PC-3 (cell line): ENCODE data around the gene SNRNP35. TPM values are rescaled to one million over a fixed set of nuclear protein-coding genes. Genes with fewer than 3 reads are reported as not detected.
"Not testable (repeated sequence)": the region's sequence is repeated elsewhere in the genome, so short reads cannot be mapped to it uniquely, and the experiment has no call there.

ENCODE experiments used
- ATAC-seq: fragments of 200-7000 bp; cut with Tn5 transposase; 2 replicates; pipeline ENCODE4 v1.9.1; 2020; ENCODE audit warnings: mild to moderate bottlenecking, moderate library complexity
- BruUV-seq: library from RNA; stranded (reverse); fragments of 400-500 nt; replicated peaks from 2 replicates; lab custom pipeline; 2021; lab: Mats Ljungman, UMichigan
- CTCF ChIA-PET: fragments of 300-600 bp; sonication (Branson Sonifier 250); formaldehyde crosslinking; loops from one replicate; lab custom pipeline; 2022; ENCODE audit warnings: antibody characterized with exemption; lab: Charles Lee
- POLR2A ChIA-PET: fragments of 300-600 bp; sonication (Branson Sonifier 250); formaldehyde crosslinking; loops from one replicate; lab custom pipeline; 2022; ENCODE audit warnings: antibody characterized with exemption; ENCODE audit not compliant: unreplicated experiment; lab: Charles Lee
- DNase-seq: peaks from one replicate; pipeline ENCODE4 v3.0.0-alpha.2; 2015
- H2AFZ ChIP-seq: fragments of 300-600 bp; sonication (generic); 2 replicates; pipeline ENCODE4 v1.6.0; 2016; ENCODE audit warnings: antibody characterized with exemption, low read length
- H3F3A ChIP-seq: fragments of 300-600 bp; sonication (generic); one replicate; pipeline ENCODE4 v1.6.0; 2017; ENCODE audit warnings: antibody characterized with exemption, low read length, control low read depth, mild to moderate bottlenecking; ENCODE audit not compliant: unreplicated experiment
- H3K27ac ChIP-seq: fragments of 300-600 bp; sonication (generic); 2 replicates; pipeline ENCODE4 v1.5.1; 2016; ENCODE audit warnings: mild to moderate bottlenecking, low read length
- H3K27me3 ChIP-seq: fragments of 300-600 bp; sonication (generic); 2 replicates; pipeline ENCODE4 v1.6.1; 2016; ENCODE audit warnings: low read length, mixed read lengths
- H3K36me3 ChIP-seq: fragments of 300-600 bp; sonication (generic); 2 replicates; pipeline ENCODE4 v1.6.1; 2016; ENCODE audit warnings: low read depth, mixed run types, low read length, mixed read lengths
- H3K4me1 ChIP-seq: fragments of 300-600 bp; sonication (generic); 2 replicates; pipeline ENCODE4 v1.5.1; 2016; ENCODE audit warnings: low read length; ENCODE audit not compliant: insufficient read depth
- H3K4me2 ChIP-seq: fragments of 300-600 bp; sonication (generic); 2 replicates; pipeline ENCODE4 v1.6.0; 2016; ENCODE audit warnings: low read length
- H3K4me3 ChIP-seq: fragments of 300-600 bp; sonication (generic); 2 replicates; pipeline ENCODE4 v1.5.1; 2016; ENCODE audit warnings: mild to moderate bottlenecking, low read length, mixed read lengths
- H3K79me2 ChIP-seq: fragments of 300-600 bp; sonication (generic); 2 replicates; pipeline ENCODE4 v1.6.1; 2017; ENCODE audit warnings: low read length, mixed read lengths
- H3K9ac ChIP-seq: fragments of 300-600 bp; sonication (generic); 2 replicates; pipeline ENCODE4 v1.6.0; 2016; ENCODE audit warnings: mild to moderate bottlenecking, low read length
- H3K9me2 ChIP-seq: fragments of 300-600 bp; sonication (generic); replicated peaks from 2 replicates; pipeline ENCODE4 v1.6.1; 2016; ENCODE audit warnings: mixed run types, low read length, mixed read lengths
- H3K9me3 ChIP-seq: fragments of 300-600 bp; sonication (generic); 2 replicates; pipeline ENCODE4 v1.6.1; 2016; ENCODE audit warnings: low read length, mixed read lengths
- H4K20me1 ChIP-seq: fragments of 300-600 bp; sonication (generic); 2 replicates; pipeline ENCODE4 v1.6.1; 2016; ENCODE audit warnings: low read length, mixed read lengths
- CTCF ChIP-seq: fragments of 300-600 bp; sonication (generic); conservative IDR thresholded peaks from 2 replicates; pipeline ENCODE4 v1.5.1; 2017; ENCODE audit warnings: antibody characterized with exemption, low read depth, mild to moderate bottlenecking, low read length
- EZH2 ChIP-seq: fragments of 300-600 bp; sonication (generic); IDR thresholded peaks from one replicate; pipeline ENCODE4 v1.6.1; 2017; ENCODE audit warnings: antibody characterized with exemption, mild to moderate bottlenecking, low read length; ENCODE audit not compliant: unreplicated experiment
- EZH2phosphoT487 ChIP-seq: fragments of 300-600 bp; sonication (generic); IDR thresholded peaks from 2 replicates; pipeline ENCODE4 v1.6.1; 2018; ENCODE audit warnings: mild to moderate bottlenecking, antibody characterized with exemption, low read length, borderline replicate concordance
- intact Hi-C: fragments of 100-400 bp; cut with micrococcal nuclease; formaldehyde crosslinking; loops from 2 replicates; pipeline ENCODE4 v1.9.0; 2023
- total RNA-seq: library from RNA; depleted of rRNA; stranded (reverse); fragments of >200 nt; gene quantifications from 2 replicates; pipeline ENCODE4 v1.2.3, GENCODE V29; 2014

The SNRNP35 gene
- total RNA-seq, 1 experiment from 2014 or later = 15.9 TPM

GRCh38 chr12:123421314-123421713, 36.6 kb upstream of the SNRNP35 start:
- H3K9me3 ChIP-seq = no peaks in the 10 kb centered on the region
- no peak for ATAC-seq
- TF ChIP-seq EZH2 (no peak), EZH2phosphoT487 (no peak), CTCF (no peak)
- H3K4me3 ChIP-seq = no peak overlapping the region
- no peaks in the 10 kb centered on the region for H3K9me2 ChIP-seq
- no peaks in the 10 kb centered on the region for H3F3A ChIP-seq
- intact Hi-C loops = no loop called here
- no peak overlapping the region for H3K27ac ChIP-seq
- no peaks in the 10 kb centered on the region for H3K79me2 ChIP-seq
- no peak overlapping the region for H3K4me2 ChIP-seq
- ChIA-PET CTCF (no interaction called here), POLR2A (no interaction called here)
- DNase-seq = no peak
- no peaks in the 10 kb centered on the region for H3K36me3 ChIP-seq
- no peaks in the 10 kb centered on the region for H3K27me3 ChIP-seq
- H3K4me1 ChIP-seq = no peaks in the 10 kb centered on the region
- H4K20me1 ChIP-seq = no peaks in the 10 kb centered on the region
- BruUV-seq = no TSS peak
- H3K9ac ChIP-seq = no peak overlapping the region
- H2AFZ ChIP-seq = no peak overlapping the region

- Histone ChIP-seq H3K9me3 (no peaks in the 10 kb centered on the region), H3K4me1 (no peaks in the 10 kb centered on the region), H3K36me3 (no peaks in the 10 kb centered on the region), H3K9ac (no peak overlapping the region), H3K27me3 (no peaks in the 10 kb centered on the region), H3K9me2 (no peaks in the 10 kb centered on the region), H3K4me2 (no peak overlapping the region), H3K79me2 (no peaks in the 10 kb centered on the region), H3F3A (no peaks in the 10 kb centered on the region), H4K20me1 (no peaks in the 10 kb centered on the region), H3K27ac (no peak overlapping the region), H3K4me3 (no peak overlapping the region), H2AFZ (no peak overlapping the region)
- no peak for TF ChIP-seq EZH2phosphoT487
- no peak for TF ChIP-seq EZH2
- no peak for TF ChIP-seq CTCF
- DNase-seq (no peak), ATAC-seq (no peak)
- BruUV-seq = no TSS peak
- POLR2A ChIA-PET = no interaction called here
- intact Hi-C loops = no loop called here
- CTCF ChIA-PET = no interaction called here
These were observed 30.7 kb upstream of the SNRNP35 start for GRCh38 chr12:123427036-123427769.

DNA sequence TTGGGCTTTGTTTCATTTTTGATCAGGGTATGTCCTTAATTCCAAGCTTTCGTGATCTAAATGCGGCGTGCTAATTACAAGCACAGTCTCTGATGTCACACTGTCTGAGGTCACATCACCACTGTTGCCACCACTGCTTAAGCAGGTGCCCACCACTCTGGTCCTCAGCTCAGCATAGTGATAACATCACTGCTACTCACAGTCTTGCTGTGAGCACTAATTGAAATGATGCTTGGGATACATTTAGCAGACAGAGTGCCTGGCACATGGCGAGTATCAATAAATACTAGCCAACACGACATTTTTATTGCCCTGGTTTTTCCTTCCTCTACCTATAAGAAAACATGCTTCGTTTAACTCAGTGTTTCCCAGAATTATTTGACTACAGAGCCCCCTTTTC, 29.3 kb upstream of the SNRNP35 start:
- no peaks in the 10 kb centered on the region for H3K36me3 ChIP-seq
- no peak overlapping the region for H3K4me3 ChIP-seq
- no peaks in the 10 kb centered on the region for H3K27me3 ChIP-seq
- no TSS peak for BruUV-seq
- H3F3A ChIP-seq = no peaks in the 10 kb centered on the region
- no peak overlapping the region for H3K9ac ChIP-seq
- H3K27ac ChIP-seq = no peak overlapping the region
- intact Hi-C loops = no loop called here
- no peak overlapping the region for H2AFZ ChIP-seq
- no peaks in the 10 kb centered on the region for H3K79me2 ChIP-seq
- no peak overlapping the region for H3K4me2 ChIP-seq
- H3K9me3 ChIP-seq = no peaks in the 10 kb centered on the region
- H4K20me1 ChIP-seq = no peaks in the 10 kb centered on the region
- TF ChIP-seq EZH2phosphoT487 (no peak), EZH2 (no peak), CTCF (no peak)
- ChIA-PET CTCF (no interaction called here), POLR2A (no interaction called here)
- ATAC-seq (no peak), DNase-seq (no peak)
- no peaks in the 10 kb centered on the region for H3K9me2 ChIP-seq
- no peaks in the 10 kb centered on the region for H3K4me1 ChIP-seq

- DNase-seq, H3K27ac ChIP-seq, BruUV-seq, POLR2A ChIA-PET, H3K79me2 ChIP-seq, H4K20me1 ChIP-seq, H3K9me3 ChIP-seq, H3K4me3 ChIP-seq, H3K9ac ChIP-seq, CTCF ChIA-PET, H3K27me3 ChIP-seq, H3F3A ChIP-seq, H2AFZ ChIP-seq, intact Hi-C loops, H3K4me2 ChIP-seq, H3K36me3 ChIP-seq, ATAC-seq, H3K4me1 ChIP-seq, H3K9me2 ChIP-seq: not testable (repeated sequence)
These were observed 28.8 kb upstream of the SNRNP35 start for GRCh38 chr12:123429101-123429500.
